ENCODE data around the gene GRSF1. TPM values are rescaled to one million over a fixed set of nuclear protein-coding genes. Genes with fewer than 3 reads are reported as not detected.

GRSF1 gene
- total and polyA plus RNA-seq, 11 donors: 37.6 to 114 (median 86.8) TPM

- Histone ChIP-seq H3K4me3 (no peak overlapping the region), H3K9me3 (no peaks in the 10 kb centered on the region), H3K36me3 (peaks cover 0 to 56% (median 28%) of the 10 kb centered on the region in 9 donors), H3K27me3 (no peaks in the 10 kb centered on the region), H3K4me1 (no peaks in the 10 kb centered on the region), H3K27ac (no peak overlapping the region)
- 91 to 95% (median 94%) methylated on average over 1 of the region's 1 CpG for WGBS, 4 donors
- ATAC-seq (no peak), DNase-seq (no peak)
- intact Hi-C loops (cut with DNase I): no loop called here
- no peak for TF ChIP-seq CTCF (IDR thresholded peaks at IDR 0.05)
- no peak for TF ChIP-seq POLR2A (IDR thresholded peaks at IDR 0.05)
These were observed 31.5 kb downstream of the GRSF1 start for GRCh38 chr4:70808151-70808550.

DNA sequence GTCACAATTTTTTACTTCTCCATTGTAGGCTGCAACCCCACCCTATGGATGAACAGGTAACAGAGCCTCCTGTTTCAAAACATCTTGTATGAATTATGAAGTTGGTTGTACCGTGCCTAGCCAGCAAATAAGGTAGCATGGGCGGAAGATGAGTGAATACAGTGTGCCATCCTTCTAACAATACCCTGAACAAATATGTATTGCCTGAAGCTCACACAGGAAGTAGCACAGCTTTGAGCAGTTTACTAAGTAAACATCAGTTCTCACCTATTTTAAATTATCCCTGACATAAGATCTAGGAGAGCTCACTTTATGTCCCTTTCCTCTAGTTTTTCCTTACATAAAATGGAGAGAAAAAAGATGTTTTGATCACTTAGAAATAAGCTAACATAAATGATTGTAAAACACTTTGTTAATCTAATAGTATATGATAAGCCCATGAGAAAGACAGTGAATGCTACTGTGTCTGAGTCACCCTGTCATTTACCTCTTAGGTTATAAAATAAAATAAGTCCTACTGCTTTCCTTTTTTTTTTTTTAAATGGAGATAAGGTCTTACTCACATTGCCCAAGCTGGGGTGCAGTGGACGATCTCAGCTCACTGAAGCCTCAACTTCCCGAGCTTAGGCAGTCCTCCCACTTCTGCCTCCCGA lies 36.6 kb downstream of the GRSF1 start:
- Histone ChIP-seq H3K4me1 (no peaks in the 10 kb centered on the region), H3K36me3 (peaks cover 0 to 88% (median 61%) of the 10 kb centered on the region in 9 donors), H3K4me3 (no peak overlapping the region), H3K27ac (no peak overlapping the region), H3K9me3 (no peaks in the 10 kb centered on the region), H3K27me3 (no peaks in the 10 kb centered on the region)
- no peak for ATAC-seq
- intact Hi-C loops (cut with DNase I): no loop called here
- DNase-seq: no peak
- TF ChIP-seq POLR2A (IDR thresholded peaks at IDR 0.05) (no peak), CTCF (IDR thresholded peaks at IDR 0.05) (no peak)
- 90 to 94% (median 92%) methylated on average over 5 of the region's 5 CpGs for WGBS, 4 donors

DNA sequence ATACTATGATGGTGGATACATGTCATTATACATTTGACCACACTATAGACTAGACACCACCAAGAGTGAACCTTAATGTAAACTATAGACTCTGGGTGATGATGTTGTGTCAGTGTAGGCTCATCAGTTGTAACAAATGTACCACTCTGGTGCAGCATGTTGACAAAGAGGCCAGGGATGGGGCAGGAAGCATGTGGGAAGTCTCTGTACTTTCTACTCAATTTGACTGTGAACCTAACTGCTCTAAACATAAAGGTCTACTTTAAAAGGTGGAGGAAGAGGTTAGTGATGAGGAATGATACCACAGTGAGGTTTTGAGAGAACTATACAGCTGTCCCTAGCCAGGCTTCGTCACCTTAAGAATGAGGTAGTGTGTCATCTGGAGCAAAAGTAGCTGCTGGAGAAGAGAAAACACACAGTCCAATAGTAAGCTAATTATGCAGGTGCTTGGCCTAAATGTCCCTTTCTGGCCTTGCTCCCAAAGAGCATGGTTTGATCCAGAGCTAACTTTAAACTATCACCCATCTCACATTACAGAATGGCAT lies 38.4 kb downstream of the GRSF1 start:
- H3K27ac ChIP-seq: no peak overlapping the region

More for the DNA sequence above, 38.4 kb downstream of the GRSF1 start:
- intact Hi-C loops (cut with DNase I): no loop called here
- TF ChIP-seq CTCF (IDR thresholded peaks at IDR 0.05): no peak
- TF ChIP-seq POLR2A (IDR thresholded peaks at IDR 0.05): no peak
- Histone ChIP-seq H3K4me3 (no peak overlapping the region), H3K36me3 (peaks cover 0 to 87% (median 64%) of the 10 kb centered on the region in 9 donors), H3K9me3 (peaks cover 0 to under 1% (median 0%) of the 10 kb centered on the region in 12 donors), H3K4me1 (no peaks in the 10 kb centered on the region), H3K27me3 (no peaks in the 10 kb centered on the region)
- no peak for ATAC-seq
- no peak for DNase-seq
- 92 to 94% (median 92%) methylated on average over 1 of the region's 1 CpG for WGBS, 4 donors
